HG03175 (cell line): ENCODE results near the gene ZBTB18.

Source experiments
- ATAC-seq: cut with Tn5 transposase; IDR thresholded peaks from one replicate; pipeline ENCODE4 v1.9.1; 2021; ENCODE audit warnings: mild to moderate bottlenecking, moderate library complexity; ENCODE audit not compliant: unreplicated experiment

ZBTB18 gene

GRCh38 chr1:244087021-244087560 lies 36.0 kb downstream of the ZBTB18 start:
- ATAC-seq, result no peak

GRCh38 chr1:244087611-244088010 lies 36.5 kb downstream of the ZBTB18 start:
- ATAC-seq, result no peak

- ATAC-seq, result no peak
These were observed 37.1 kb downstream of the ZBTB18 start for GRCh38 chr1:244088161-244088560.

GRCh38 chr1:244089561-244089960 lies 38.5 kb downstream of the ZBTB18 start:
- ATAC-seq, result no peak

- ATAC-seq, result no peak
These were observed 39.6 kb downstream of the ZBTB18 start for GRCh38 chr1:244090645-244091044.

GRCh38 chr1:244092293-244092963 lies 41.3 kb downstream of the ZBTB18 start:
- ATAC-seq, result no peak

- no peak for ATAC-seq
These were observed 42.0 kb downstream of the ZBTB18 start for GRCh38 chr1:244092964-244093638.

GRCh38 chr1:244094880-244095528 lies 43.9 kb downstream of the ZBTB18 start:
- ATAC-seq, result no peak

- no peak for ATAC-seq
These were observed 44.4 kb downstream of the ZBTB18 start for GRCh38 chr1:244095529-244095911.

GRCh38 chr1:244096066-244096610 lies 45.1 kb downstream of the ZBTB18 start:
- no peak for ATAC-seq

- no peak for ATAC-seq
These were observed 45.6 kb downstream of the ZBTB18 start for GRCh38 chr1:244096691-244097090.

GRCh38 chr1:244097523-244098405 lies 46.7 kb downstream of the ZBTB18 start:
- no peak for ATAC-seq

- ATAC-seq, result no peak
These were observed 48.3 kb downstream of the ZBTB18 start for GRCh38 chr1:244099258-244099930.

- no peak for ATAC-seq
These were observed 49.2 kb downstream of the ZBTB18 start for GRCh38 chr1:244100276-244100675.

GRCh38 chr1:244100704-244101453 lies 49.8 kb downstream of the ZBTB18 start:
- no peak for ATAC-seq

GRCh38 chr1:244102046-244102445 lies 51.0 kb downstream of the ZBTB18 start:
- ATAC-seq, result no peak

- no peak for ATAC-seq
These were observed 51.4 kb downstream of the ZBTB18 start for GRCh38 chr1:244102468-244102867.

GRCh38 chr1:244104309-244105060 lies 53.4 kb downstream of the ZBTB18 start:
- ATAC-seq, result no peak

GRCh38 chr1:244106176-244106575 lies 55.1 kb downstream of the ZBTB18 start:
- no peak for ATAC-seq
